B cell (primary cell): ENCODE measurements around the gene CCNC. TPM values are rescaled to one million over a fixed set of nuclear protein-coding genes. Genes with fewer than 3 reads are reported as not detected.
A peak's percentile ranks its signal among the peaks of the same experiment; 100 is the strongest.

Source experiments
- ATAC-seq: fragments of 200-7000 bp; cut with Tn5 transposase; one replicate; pipeline ENCODE4 v1.10.0; 2021; ENCODE audit warnings: low read depth, mild to moderate bottlenecking, moderate number of reproducible peaks, moderate library complexity
- CTCF ChIA-PET: fragments of 350-600 bp; sonication (Branson Sonifier 250); formaldehyde crosslinking; loops from one replicate; lab custom pipeline; 2021; ENCODE audit warnings: antibody characterized with exemption, inconsistent platforms; lab: Charles Lee
- POLR2A ChIA-PET: fragments of 350-600 bp; sonication (Branson Sonifier 250); formaldehyde crosslinking; loops from one replicate; lab custom pipeline; 2021; ENCODE audit warnings: antibody characterized with exemption; lab: Charles Lee
- DNase-seq: peaks from one replicate; pipeline ENCODE4 v3.0.0; 2013
- H2AFZ ChIP-seq: 2 replicates; pipeline ENCODE4 v1.6.1; 2012; ENCODE audit warnings: mild to moderate bottlenecking, low read depth, low read length; ENCODE audit not compliant: insufficient read depth, poor library complexity, severe bottlenecking
- H3K27ac ChIP-seq, 2 donors: 1 replicate in 1 of 2; 2 replicates in 1 of 2; pipeline ENCODE4 v1.5.1; 2012 to 2013; ENCODE audit warnings: low read length in 2 of 2, mild to moderate bottlenecking in 2 of 2, moderate library complexity in 1 of 2
- H3K27me3 ChIP-seq, 4 experiments: fragments of 200-600 bp in 1 of 4; sonication (generic) in 1 of 4; replicated peaks in 1 of 4; 1 replicate in 2 of 4; 2 replicates in 2 of 4; pipeline versions ENCODE4 v1.6.1 to v1.7.0; 2013 to 2016; ENCODE audit warnings: low read length in 3 of 4, mild to moderate bottlenecking in 2 of 4, mixed read lengths in 1 of 4, moderate library complexity in 1 of 4; ENCODE audit not compliant: insufficient read depth in 4 of 4, control insufficient read depth in 3 of 4; ENCODE audit errors: control extremely low read depth in 1 of 4
- H3K36me3 ChIP-seq, 2 experiments: replicated peaks in 1 of 2; 1 replicate in 1 of 2; 2 replicates in 1 of 2; pipeline versions ENCODE4 v1.6.1 to v1.7.1; 2013; ENCODE audit warnings: low read length in 1 of 2; ENCODE audit not compliant: insufficient read depth in 2 of 2, control insufficient read depth in 1 of 2; ENCODE audit errors: control extremely low read depth in 1 of 2, extremely low read depth in 1 of 2
- H3K4me1 ChIP-seq, 2 donors: fragments of 200-600 bp in 1 of 2; sonication (generic) in 1 of 2; 1 replicate in 1 of 2; 2 replicates in 1 of 2; pipeline versions ENCODE4 v1.5.1 to v1.6.1; 2013 to 2017; ENCODE audit warnings: low read length in 2 of 2; ENCODE audit not compliant: control insufficient read depth in 2 of 2, insufficient read depth in 2 of 2
- H3K4me2 ChIP-seq: replicated peaks from 2 replicates; pipeline ENCODE3; 2012; ENCODE audit warnings: mild to moderate bottlenecking, low read depth, low read length; ENCODE audit not compliant: poor library complexity, severe bottlenecking
- H3K4me3 ChIP-seq, 5 experiments: fragments of 200-600 bp in 1 of 5; sonication (generic) in 1 of 5; 1 replicate in 3 of 5; 2 replicates in 2 of 5; pipeline versions ENCODE4 v1.5.1 to v1.7.0; 2011 to 2016; ENCODE audit warnings: low read length in 4 of 5, mild to moderate bottlenecking in 4 of 5, low read depth in 2 of 5, control low read depth in 1 of 5, moderate library complexity in 1 of 5; ENCODE audit not compliant: insufficient read depth in 1 of 5; ENCODE audit errors: control extremely low read depth in 1 of 5, extremely low read depth in 1 of 5
- H3K79me2 ChIP-seq: fragments of 200-600 bp; sonication (generic); one replicate; pipeline ENCODE4 v1.6.0; 2016; ENCODE audit warnings: low read length; ENCODE audit not compliant: control insufficient read depth, insufficient read depth
- H3K9ac ChIP-seq: fragments of 200-600 bp; sonication (generic); 2 replicates; pipeline ENCODE4 v1.6.1; 2017; ENCODE audit warnings: mild to moderate bottlenecking, low read length, moderate library complexity
- H3K9me3 ChIP-seq, 3 donors: one replicate each; pipeline versions ENCODE4 v1.6.1 to v1.7.1; 2013; ENCODE audit warnings: low read length in 2 of 3; ENCODE audit not compliant: control insufficient read depth in 2 of 3, insufficient read depth in 1 of 3; ENCODE audit errors: control extremely low read depth in 1 of 3
- H4K20me1 ChIP-seq: 2 replicates; pipeline ENCODE4 v1.6.0; 2012; ENCODE audit warnings: mild to moderate bottlenecking, low read length; ENCODE audit not compliant: insufficient read depth, control insufficient read depth, poor library complexity, severe bottlenecking
- H3K27ac Mint-ChIP-seq: one replicate; pipeline ENCODE4 v1.8.0; 2021; ENCODE audit warnings: mixed read lengths
- H3K27me3 Mint-ChIP-seq: one replicate; pipeline ENCODE4 v1.8.0; 2021; ENCODE audit warnings: mixed read lengths
- H3K4me1 Mint-ChIP-seq: one replicate; pipeline ENCODE4 v1.8.0; 2021; ENCODE audit warnings: mixed read lengths
- H3K4me3 Mint-ChIP-seq: one replicate; pipeline ENCODE4 v1.8.0; 2021; ENCODE audit warnings: mixed read lengths
- H3K9me3 Mint-ChIP-seq: one replicate; pipeline ENCODE4 v1.8.0; 2022; ENCODE audit warnings: mixed read lengths; ENCODE audit not compliant: insufficient read depth
- EZH2 ChIP-seq: IDR thresholded peaks from 2 replicates; pipeline ENCODE4 v1.6.1; 2012; ENCODE audit warnings: borderline replicate concordance, low read depth, mild to moderate bottlenecking, moderate library complexity, low read length; ENCODE audit not compliant: insufficient read depth, poor library complexity, severe bottlenecking
- WGBS: methylation state at CpG from one replicate; pipeline ENCODE4 v1.1.5; 2013; ENCODE audit warnings: missing lambda C conversion rate; ENCODE audit not compliant: insufficient coverage; 5-methylcytosine and 5-hydroxymethylcytosine counted together
- intact Hi-C: fragments of 100-400 bp; cut with micrococcal nuclease; formaldehyde crosslinking; loops from one replicate; pipeline ENCODE4 v1.10.0; 2022
- polyA plus RNA-seq: library from polyadenylated mRNA; depleted of rRNA; stranded (reverse); fragments of >200 nt; gene quantifications from 2 replicates; pipeline ENCODE4 v1.2.3, GENCODE V29; 2012
- total RNA-seq, 2 donors: library from RNA; stranded (reverse); fragments of 120-200 nt in 1 of 2; gene quantifications; 1 replicate in 1 of 2; 2 replicates in 1 of 2; pipeline versions ENCODE4 v1.2.3 to v1.2.4, GENCODE V29; 2013 to 2022
- TF ChIP-seq, protein P1 (sequence below): fragments of 200-600 bp; IDR thresholded peaks from one replicate; pipeline ENCODE4 v1.8.0; 2022; ENCODE audit warnings: antibody characterized with exemption, mild to moderate bottlenecking

The CCNC gene
- total and polyA plus RNA-seq, 2 donors (not counting 1 experiment from before 2014, with no cell fraction given), result 12.5 to 45.1 TPM

DNA sequence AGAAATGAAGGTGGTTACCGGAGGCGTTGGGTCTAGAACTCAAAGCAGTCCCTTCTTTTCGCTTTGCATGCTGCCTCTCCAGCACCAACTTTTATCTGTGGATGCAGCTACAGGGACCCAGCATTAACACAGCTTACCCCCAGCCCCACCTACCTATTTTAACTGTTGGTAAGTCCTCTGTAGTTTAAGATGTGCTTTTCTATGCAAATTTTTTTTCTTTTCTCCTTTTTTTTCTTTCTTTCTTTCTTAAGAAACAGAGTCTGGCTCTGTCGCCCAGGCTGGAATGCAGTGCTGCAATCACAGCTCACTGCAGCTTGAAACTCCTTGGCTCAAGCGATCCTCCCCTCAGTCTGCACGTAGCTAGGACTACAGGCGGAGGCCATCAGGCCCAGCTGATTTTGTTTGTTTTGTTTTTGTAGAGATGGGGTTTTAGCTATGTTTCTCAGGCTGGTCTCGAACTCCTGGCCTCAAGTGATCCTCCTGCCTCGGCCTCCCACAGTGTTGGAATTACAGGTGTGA, 46.8 kb downstream of the CCNC start:
- H3K79me2 ChIP-seq, result no peaks in the 10 kb centered on the region
- no peaks in the 10 kb centered on the region for H3K36me3 ChIP-seq
- TF ChIP-seq, protein P1, sequence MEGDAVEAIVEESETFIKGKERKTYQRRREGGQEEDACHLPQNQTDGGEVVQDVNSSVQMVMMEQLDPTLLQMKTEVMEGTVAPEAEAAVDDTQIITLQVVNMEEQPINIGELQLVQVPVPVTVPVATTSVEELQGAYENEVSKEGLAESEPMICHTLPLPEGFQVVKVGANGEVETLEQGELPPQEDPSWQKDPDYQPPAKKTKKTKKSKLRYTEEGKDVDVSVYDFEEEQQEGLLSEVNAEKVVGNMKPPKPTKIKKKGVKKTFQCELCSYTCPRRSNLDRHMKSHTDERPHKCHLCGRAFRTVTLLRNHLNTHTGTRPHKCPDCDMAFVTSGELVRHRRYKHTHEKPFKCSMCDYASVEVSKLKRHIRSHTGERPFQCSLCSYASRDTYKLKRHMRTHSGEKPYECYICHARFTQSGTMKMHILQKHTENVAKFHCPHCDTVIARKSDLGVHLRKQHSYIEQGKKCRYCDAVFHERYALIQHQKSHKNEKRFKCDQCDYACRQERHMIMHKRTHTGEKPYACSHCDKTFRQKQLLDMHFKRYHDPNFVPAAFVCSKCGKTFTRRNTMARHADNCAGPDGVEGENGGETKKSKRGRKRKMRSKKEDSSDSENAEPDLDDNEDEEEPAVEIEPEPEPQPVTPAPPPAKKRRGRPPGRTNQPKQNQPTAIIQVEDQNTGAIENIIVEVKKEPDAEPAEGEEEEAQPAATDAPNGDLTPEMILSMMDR, result no peak
- no peak for TF ChIP-seq EZH2
- no peaks in the 10 kb centered on the region for H3K27me3 ChIP-seq
- H3K4me3 Mint-ChIP-seq, result peak overlapping the region; percentile 99
- peak overlapping the region; percentile 83 for H3K4me2 ChIP-seq
- ChIA-PET CTCF (interaction anchor here (1.0 to 4.1 kb wide), 8 partner anchors 10 to 67 kb away, joined by 3 to 14 read pairs (median 7); partner anchors contain the start of gene CCNC), POLR2A (interaction anchor here (0.6 to 0.7 kb wide), 2 partner anchors 48 to 96 kb away, joined by 3 to 5 read pairs; partner anchors contain the start of gene PNISR)
- peak overlapping the region; percentile 77 to 97 (median 79) for H3K4me3 ChIP-seq
- H4K20me1 ChIP-seq, result no peaks in the 10 kb centered on the region
- peaks cover 7 to 11% of the 10 kb centered on the region in 2 donors for H3K4me1 ChIP-seq
- intact Hi-C loops, result loop anchor here (1.0 to 5.0 kb wide), 4 partner anchors 37 to 574 kb away; partner anchors contain the start of genes CCNC and FBXL4
- peaks cover 34% of the 10 kb centered on the region for H3K4me1 Mint-ChIP-seq
- H3K27ac ChIP-seq, result peak overlapping the region; percentile 54 to 62
- ATAC-seq (peak; percentile 10), DNase-seq (no peak)
- peak overlapping the region; percentile 80 for H3K9ac ChIP-seq
- H3K27me3 Mint-ChIP-seq, result no peaks in the 10 kb centered on the region
- peak overlapping the region; percentile 98 for H3K27ac Mint-ChIP-seq
- H3K9me3 ChIP-seq, result no peaks in the 10 kb centered on the region
- WGBS, result 52% methylated on average over 6 of the region's 9 CpGs
- H3K9me3 Mint-ChIP-seq, result no peaks in the 10 kb centered on the region
- peak overlapping the region; percentile 92 for H2AFZ ChIP-seq
